ENCODE results near the gene TRIM7.

TRIM7 gene

GRCh38 chr5:181219262-181220177 lies 14.5 kb upstream of the TRIM7 start:
- no peak overlapping the region for H3K14ac ChIP-seq (ENCODE audit: low read length in 2 of 2)
- no peak overlapping the region for H4K8ac ChIP-seq (ENCODE audit: low read length)
- peaks cover 21% of the 10 kb centered on the region for H3K4me1 ChIP-seq (ENCODE audit: control insufficient read depth, insufficient read depth, low read depth, low read length)
- no peak overlapping the region for H3K18ac ChIP-seq (ENCODE audit: low read depth in 1 of 2, low read length in 2 of 2)
- no peak overlapping the region for H3K4me2 ChIP-seq (ENCODE audit: low read length, poor library complexity, severe bottlenecking)
- H3K4me3 ChIP-seq (ENCODE audit: insufficient read depth in 1 of 2, low read depth in 1 of 2, low read length in 2 of 2), result no peak overlapping the region
- H3K9ac ChIP-seq (ENCODE audit: low read length), result no peak overlapping the region
- H2AK5ac ChIP-seq (ENCODE audit: low read length, severe bottlenecking), result no peak overlapping the region
- H3K79me1 ChIP-seq (replicated peaks; ENCODE audit: low read length, poor library complexity, severe bottlenecking), result no peaks in the 10 kb centered on the region
- DNase-seq, result no peak
- H4K91ac ChIP-seq (ENCODE audit: low read length), result no peak overlapping the region
- H3K4ac ChIP-seq (ENCODE audit: low read depth in 1 of 2, low read length in 2 of 2), result no peak overlapping the region
- no peak overlapping the region for H3K27ac ChIP-seq (ENCODE audit: low read length, poor library complexity, severe bottlenecking)
- no peaks in the 10 kb centered on the region for H3K36me3 ChIP-seq (ENCODE audit: control insufficient read depth in 1 of 2, insufficient read depth in 2 of 2, low read depth in 1 of 2, low read length in 2 of 2)
- H2AFZ ChIP-seq (ENCODE audit: low read depth, low read length), result no peak overlapping the region
- H3K23ac ChIP-seq (ENCODE audit: low read length in 2 of 2), result no peak overlapping the region
- H2BK5ac ChIP-seq (ENCODE audit: low read depth, low read length, poor library complexity, severe bottlenecking), result no peak overlapping the region
- no peak overlapping the region for H2BK12ac ChIP-seq (ENCODE audit: low read length in 2 of 2)
- no peaks in the 10 kb centered on the region for H3K9me3 ChIP-seq (ENCODE audit: control insufficient read depth, low read length)
- H2BK120ac ChIP-seq (ENCODE audit: low read depth, low read length), result no peak overlapping the region
- no peak overlapping the region for H2BK15ac ChIP-seq (ENCODE audit: low read depth, poor library complexity, severe bottlenecking)
- H3K27me3 ChIP-seq (ENCODE audit: control insufficient read depth in 1 of 2, insufficient read depth in 1 of 2, low read length in 2 of 2), result no peaks in the 10 kb centered on the region
- WGBS, result 95% methylated on average over 49 of the region's 49 CpGs

- WGBS, result 74% methylated on average over 8 of the region's 10 CpGs
- Histone ChIP-seq H3K4me3 (ENCODE audit: insufficient read depth in 1 of 2, low read depth in 1 of 2, low read length in 2 of 2) (peak overlapping the region in 1 of 2 experiments; percentile 79), H3K4me1 (ENCODE audit: control insufficient read depth, insufficient read depth, low read depth, low read length) (peaks cover 14% of the 10 kb centered on the region), H3K79me1 (replicated peaks; ENCODE audit: low read length, poor library complexity, severe bottlenecking) (no peaks in the 10 kb centered on the region), H3K23ac (ENCODE audit: low read length in 2 of 2) (no peak overlapping the region), H3K4me2 (ENCODE audit: low read length, poor library complexity, severe bottlenecking) (peak overlapping the region; percentile 3), H3K14ac (ENCODE audit: low read length in 2 of 2) (no peak overlapping the region), H3K18ac (ENCODE audit: low read depth in 1 of 2, low read length in 2 of 2) (no peak overlapping the region), H2BK5ac (ENCODE audit: low read depth, low read length, poor library complexity, severe bottlenecking) (no peak overlapping the region), H2BK12ac (ENCODE audit: low read length in 2 of 2) (no peak overlapping the region), H2BK15ac (ENCODE audit: low read depth, poor library complexity, severe bottlenecking) (no peak overlapping the region), H3K9me3 (ENCODE audit: control insufficient read depth, low read length) (no peaks in the 10 kb centered on the region), H4K91ac (ENCODE audit: low read length) (no peak overlapping the region), H2AK5ac (ENCODE audit: low read length, severe bottlenecking) (no peak overlapping the region), H3K9ac (ENCODE audit: low read length) (peak overlapping the region; percentile 67), H3K27me3 (ENCODE audit: control insufficient read depth in 1 of 2, insufficient read depth in 1 of 2, low read length in 2 of 2) (peaks cover 0 to 3% of the 10 kb centered on the region in 2 experiments), H4K8ac (ENCODE audit: low read length) (no peak overlapping the region), H2BK120ac (ENCODE audit: low read depth, low read length) (no peak overlapping the region), H3K36me3 (ENCODE audit: control insufficient read depth in 1 of 2, insufficient read depth in 2 of 2, low read depth in 1 of 2, low read length in 2 of 2) (no peaks in the 10 kb centered on the region), H3K4ac (ENCODE audit: low read depth in 1 of 2, low read length in 2 of 2) (no peak overlapping the region), H2AFZ (ENCODE audit: low read depth, low read length) (no peak overlapping the region), H3K27ac (ENCODE audit: low read length, poor library complexity, severe bottlenecking) (no peak overlapping the region)
- DNase-seq, result no peak
These were observed 13.8 kb upstream of the TRIM7 start for GRCh38 chr5:181218795-181219124.

- Histone ChIP-seq H3K79me1 (replicated peaks; ENCODE audit: low read length, poor library complexity, severe bottlenecking) (no peaks in the 10 kb centered on the region), H4K8ac (ENCODE audit: low read length) (no peak overlapping the region), H3K4me2 (ENCODE audit: low read length, poor library complexity, severe bottlenecking) (peak overlapping the region; percentile 91), H3K4me3 (ENCODE audit: insufficient read depth in 1 of 2, low read depth in 1 of 2, low read length in 2 of 2) (peak overlapping the region; percentile 34 to 79), H3K9ac (ENCODE audit: low read length) (peak overlapping the region; percentile 48), H2AK5ac (ENCODE audit: low read length, severe bottlenecking) (no peak overlapping the region), H3K36me3 (ENCODE audit: control insufficient read depth in 1 of 2, insufficient read depth in 2 of 2, low read depth in 1 of 2, low read length in 2 of 2) (no peaks in the 10 kb centered on the region), H2BK12ac (ENCODE audit: low read length in 2 of 2) (no peak overlapping the region), H3K27me3 (ENCODE audit: control insufficient read depth in 1 of 2, insufficient read depth in 1 of 2, low read length in 2 of 2) (peaks cover 0 to 10% of the 10 kb centered on the region in 2 experiments), H3K9me3 (ENCODE audit: control insufficient read depth, low read length) (no peaks in the 10 kb centered on the region), H3K4ac (ENCODE audit: low read depth in 1 of 2, low read length in 2 of 2) (no peak overlapping the region), H3K14ac (ENCODE audit: low read length in 2 of 2) (no peak overlapping the region), H3K18ac (ENCODE audit: low read depth in 1 of 2, low read length in 2 of 2) (no peak overlapping the region), H2BK5ac (ENCODE audit: low read depth, low read length, poor library complexity, severe bottlenecking) (no peak overlapping the region), H2BK120ac (ENCODE audit: low read depth, low read length) (no peak overlapping the region), H4K91ac (ENCODE audit: low read length) (no peak overlapping the region), H3K23ac (ENCODE audit: low read length in 2 of 2) (no peak overlapping the region), H2AFZ (ENCODE audit: low read depth, low read length) (peak overlapping the region; percentile 66), H3K27ac (ENCODE audit: low read length, poor library complexity, severe bottlenecking) (peak overlapping the region; percentile 10), H3K4me1 (ENCODE audit: control insufficient read depth, insufficient read depth, low read depth, low read length) (peaks cover 14% of the 10 kb centered on the region), H2BK15ac (ENCODE audit: low read depth, poor library complexity, severe bottlenecking) (no peak overlapping the region)
- DNase-seq, result no peak
- WGBS, result 5% methylated on average over 13 of the region's 13 CpGs
These were observed 12.7 kb upstream of the TRIM7 start for GRCh38 chr5:181217803-181218062.

- Histone ChIP-seq H3K18ac (ENCODE audit: low read depth in 1 of 2, low read length in 2 of 2) (peak overlapping the region; percentile 64 to 70), H3K14ac (ENCODE audit: low read length in 2 of 2) (no peak overlapping the region), H3K79me1 (replicated peaks; ENCODE audit: low read length, poor library complexity, severe bottlenecking) (no peaks in the 10 kb centered on the region), H4K8ac (ENCODE audit: low read length) (peak overlapping the region; percentile 69), H3K4me3 (ENCODE audit: insufficient read depth in 1 of 2, low read depth in 1 of 2, low read length in 2 of 2) (peak overlapping the region; percentile 47 to 79), H2BK5ac (ENCODE audit: low read depth, low read length, poor library complexity, severe bottlenecking) (no peak overlapping the region), H2AK5ac (ENCODE audit: low read length, severe bottlenecking) (no peak overlapping the region), H4K91ac (ENCODE audit: low read length) (no peak overlapping the region), H3K27ac (ENCODE audit: low read length, poor library complexity, severe bottlenecking) (peak overlapping the region; percentile 14), H2BK15ac (ENCODE audit: low read depth, poor library complexity, severe bottlenecking) (no peak overlapping the region), H3K36me3 (ENCODE audit: control insufficient read depth in 1 of 2, insufficient read depth in 2 of 2, low read depth in 1 of 2, low read length in 2 of 2) (no peaks in the 10 kb centered on the region), H3K23ac (ENCODE audit: low read length in 2 of 2) (peak overlapping the region in 1 of 2 experiments; percentile 34), H3K4me2 (ENCODE audit: low read length, poor library complexity, severe bottlenecking) (peak overlapping the region; percentile 91), H2BK12ac (ENCODE audit: low read length in 2 of 2) (no peak overlapping the region), H2BK120ac (ENCODE audit: low read depth, low read length) (no peak overlapping the region), H3K4me1 (ENCODE audit: control insufficient read depth, insufficient read depth, low read depth, low read length) (peaks cover 14% of the 10 kb centered on the region), H2AFZ (ENCODE audit: low read depth, low read length) (peak overlapping the region; percentile 66), H3K9me3 (ENCODE audit: control insufficient read depth, low read length) (no peaks in the 10 kb centered on the region), H3K4ac (ENCODE audit: low read depth in 1 of 2, low read length in 2 of 2) (no peak overlapping the region), H3K9ac (ENCODE audit: low read length) (peak overlapping the region; percentile 48), H3K27me3 (ENCODE audit: control insufficient read depth in 1 of 2, insufficient read depth in 1 of 2, low read length in 2 of 2) (peaks cover 0 to 10% of the 10 kb centered on the region in 2 experiments)
- 1% methylated on average over 46 of the region's 46 CpGs for whole genome bisulfite sequencing
- peak; percentile 85 for DNase-seq
These were observed 12.3 kb upstream of the TRIM7 start for GRCh38 chr5:181217111-181217802.
